ENCODE data around the gene CACNA1E.
"Not testable (repeated sequence)": the region's sequence is repeated elsewhere in the genome, so short reads cannot be mapped to it uniquely, and the experiment has no call there.

CACNA1E gene

DNA sequence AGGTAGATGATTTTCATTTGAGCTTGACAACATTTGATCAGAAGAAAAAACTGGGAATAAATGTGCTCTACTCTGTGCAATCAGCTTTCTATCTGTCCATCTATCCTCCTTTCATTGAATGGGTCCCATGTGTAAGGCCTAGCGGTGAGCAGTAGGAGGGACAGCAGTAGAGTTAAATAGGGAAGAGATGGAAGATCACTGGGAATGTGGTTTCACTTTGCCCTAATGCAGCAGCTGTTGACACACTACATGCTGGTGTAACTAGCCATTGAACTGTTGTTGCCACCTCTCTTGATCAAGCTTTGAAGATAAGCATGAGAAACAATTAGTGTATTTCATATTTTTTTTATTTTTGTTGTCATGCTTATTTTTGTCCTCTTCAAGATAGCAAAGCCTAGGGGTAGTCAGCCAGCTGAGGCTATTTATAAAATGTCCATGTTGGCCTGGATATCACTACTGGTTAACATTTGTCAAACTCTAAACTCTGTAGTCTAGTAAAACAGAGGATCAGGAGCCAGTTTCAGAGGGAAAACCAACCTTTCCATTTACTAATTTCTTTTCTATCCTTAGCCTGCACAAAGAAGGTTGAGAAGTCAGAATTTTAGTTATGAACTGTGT lies 41.9 kb downstream of the CACNA1E start:
- Histone ChIP-seq H3K4me1 (ENCODE audit: control insufficient read depth, insufficient read depth, low read length) (no peaks in the 10 kb centered on the region), H3K9me3 (ENCODE audit: control insufficient read depth, insufficient read depth, low read length) (no peaks in the 10 kb centered on the region), H3K36me3 (ENCODE audit: control insufficient read depth, insufficient read depth, low read length) (no peaks in the 10 kb centered on the region), H3K4me3 (ENCODE audit: low read depth, low read length) (no peak overlapping the region), H3K27me3 (ENCODE audit: control insufficient read depth, insufficient read depth, low read length) (no peaks in the 10 kb centered on the region), H3K9ac (ENCODE audit: low read depth, low read length) (no peak overlapping the region)

- not testable (repeated sequence) for H3K27me3 ChIP-seq (ENCODE audit: control insufficient read depth, insufficient read depth, low read length); H3K9me3 ChIP-seq (ENCODE audit: control insufficient read depth, insufficient read depth, low read length); H3K9ac ChIP-seq (ENCODE audit: low read depth, low read length); H3K4me3 ChIP-seq (ENCODE audit: low read depth, low read length); H3K36me3 ChIP-seq (ENCODE audit: control insufficient read depth, insufficient read depth, low read length); H3K4me1 ChIP-seq (ENCODE audit: control insufficient read depth, insufficient read depth, low read length)
Measured at GRCh38 chr1:181528241-181528640, 44.9 kb downstream of the CACNA1E start.

DNA sequence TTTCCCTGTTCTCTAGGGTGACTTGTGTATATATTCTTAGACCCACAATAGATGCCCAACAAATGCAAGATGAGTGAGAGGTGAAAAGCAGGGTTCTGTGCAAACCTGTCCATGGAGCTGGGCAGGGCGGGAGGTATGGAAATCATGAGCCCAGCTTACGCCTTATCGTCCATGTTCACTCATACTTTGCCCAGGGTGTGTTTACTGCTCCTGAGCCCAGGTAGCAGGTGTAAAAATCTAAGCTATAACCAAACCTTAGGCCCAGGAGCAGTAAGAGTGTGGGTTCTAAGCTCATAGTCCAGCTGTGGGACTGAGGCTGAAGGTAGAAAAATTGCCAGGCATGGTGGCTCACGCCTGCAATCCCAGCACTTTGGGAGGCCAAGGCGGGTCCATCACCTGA lies 48.1 kb downstream of the CACNA1E start:
- no peaks in the 10 kb centered on the region for H3K27me3 ChIP-seq (ENCODE audit: control insufficient read depth, insufficient read depth, low read length)
- peaks cover 7% of the 10 kb centered on the region for H3K4me1 ChIP-seq (ENCODE audit: control insufficient read depth, insufficient read depth, low read length)
- no peak overlapping the region for H3K9ac ChIP-seq (ENCODE audit: low read depth, low read length)
- H3K9me3 ChIP-seq (ENCODE audit: control insufficient read depth, insufficient read depth, low read length): no peaks in the 10 kb centered on the region
- H3K4me3 ChIP-seq (ENCODE audit: low read depth, low read length): no peak overlapping the region
- H3K36me3 ChIP-seq (ENCODE audit: control insufficient read depth, insufficient read depth, low read length): no peaks in the 10 kb centered on the region

- H3K9ac ChIP-seq (ENCODE audit: low read depth, low read length): no peak overlapping the region
- no peaks in the 10 kb centered on the region for H3K36me3 ChIP-seq (ENCODE audit: control insufficient read depth, insufficient read depth, low read length)
- no peaks in the 10 kb centered on the region for H3K27me3 ChIP-seq (ENCODE audit: control insufficient read depth, insufficient read depth, low read length)
Measured at GRCh38 chr1:181531951-181532600, 48.8 kb downstream of the CACNA1E start.

DNA sequence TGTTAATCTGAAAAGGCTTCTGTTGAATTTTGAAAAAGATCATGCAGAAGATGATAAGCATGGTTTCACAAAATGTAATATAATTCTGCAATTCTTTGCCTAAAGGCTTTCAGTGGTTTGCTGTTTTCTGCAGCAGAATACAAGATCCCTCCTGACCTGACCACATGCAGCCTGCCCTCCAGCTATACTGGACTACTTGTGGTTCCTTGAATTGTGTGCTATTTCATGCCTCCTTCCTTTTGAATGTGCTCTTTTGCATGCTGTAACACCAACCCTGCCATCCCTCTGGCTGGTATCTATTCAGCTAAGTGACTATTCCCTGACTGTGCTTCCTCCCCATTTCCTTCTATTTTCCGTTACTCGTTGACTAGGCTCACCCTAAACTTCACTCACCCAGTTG lies 55.5 kb downstream of the CACNA1E start:
- Histone ChIP-seq H3K9ac (ENCODE audit: low read depth, low read length) (no peak overlapping the region), H3K36me3 (ENCODE audit: control insufficient read depth, insufficient read depth, low read length) (no peaks in the 10 kb centered on the region), H3K4me3 (ENCODE audit: low read depth, low read length) (no peak overlapping the region), H3K27me3 (ENCODE audit: control insufficient read depth, insufficient read depth, low read length) (no peaks in the 10 kb centered on the region), H3K4me1 (ENCODE audit: control insufficient read depth, insufficient read depth, low read length) (no peaks in the 10 kb centered on the region), H3K9me3 (ENCODE audit: control insufficient read depth, insufficient read depth, low read length) (no peaks in the 10 kb centered on the region)

More at GRCh38 chr1:181531951-181532600, 48.8 kb downstream of the CACNA1E start:
- Histone ChIP-seq H3K4me3 (ENCODE audit: low read depth, low read length) (no peak overlapping the region), H3K4me1 (ENCODE audit: control insufficient read depth, insufficient read depth, low read length) (peaks cover 7% of the 10 kb centered on the region), H3K9me3 (ENCODE audit: control insufficient read depth, insufficient read depth, low read length) (no peaks in the 10 kb centered on the region)

- Histone ChIP-seq H3K9me3 (ENCODE audit: control insufficient read depth, insufficient read depth, low read length) (no peaks in the 10 kb centered on the region), H3K27me3 (ENCODE audit: control insufficient read depth, insufficient read depth, low read length) (no peaks in the 10 kb centered on the region), H3K9ac (ENCODE audit: low read depth, low read length) (no peak overlapping the region)
Measured at GRCh38 chr1:181541458-181541857, 58.1 kb downstream of the CACNA1E start.

DNA sequence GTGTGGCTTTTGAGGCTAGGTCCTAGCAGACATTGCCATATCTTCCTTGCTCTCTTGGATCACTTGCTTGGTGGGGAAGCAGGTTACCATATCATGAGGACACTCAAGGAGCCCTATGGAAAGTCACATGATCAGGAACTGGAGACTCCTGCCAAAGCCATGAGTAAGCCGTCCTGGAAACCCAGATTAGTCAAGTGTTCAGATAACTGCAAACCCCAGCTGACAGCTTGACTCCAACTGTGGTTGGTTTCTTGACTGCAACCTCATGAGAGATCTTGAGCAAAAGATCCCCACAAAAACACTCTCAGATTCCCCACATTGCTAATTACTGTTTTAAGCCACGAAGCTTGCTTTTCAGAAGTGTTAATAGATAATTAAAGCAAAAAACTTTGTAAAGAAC lies 58.6 kb downstream of the CACNA1E start:
- Histone ChIP-seq H3K36me3 (ENCODE audit: control insufficient read depth, insufficient read depth, low read length) (no peaks in the 10 kb centered on the region), H3K4me3 (ENCODE audit: low read depth, low read length) (no peak overlapping the region), H3K27me3 (ENCODE audit: control insufficient read depth, insufficient read depth, low read length) (no peaks in the 10 kb centered on the region), H3K9me3 (ENCODE audit: control insufficient read depth, insufficient read depth, low read length) (no peaks in the 10 kb centered on the region), H3K4me1 (ENCODE audit: control insufficient read depth, insufficient read depth, low read length) (peaks cover 6% of the 10 kb centered on the region), H3K9ac (ENCODE audit: low read depth, low read length) (no peak overlapping the region)

More at GRCh38 chr1:181541458-181541857, 58.1 kb downstream of the CACNA1E start:
- Histone ChIP-seq H3K4me3 (ENCODE audit: low read depth, low read length) (no peak overlapping the region), H3K4me1 (ENCODE audit: control insufficient read depth, insufficient read depth, low read length) (peaks cover 6% of the 10 kb centered on the region), H3K36me3 (ENCODE audit: control insufficient read depth, insufficient read depth, low read length) (no peaks in the 10 kb centered on the region)

- H3K4me1 ChIP-seq (ENCODE audit: control insufficient read depth, insufficient read depth, low read length); H3K9me3 ChIP-seq (ENCODE audit: control insufficient read depth, insufficient read depth, low read length); H3K36me3 ChIP-seq (ENCODE audit: control insufficient read depth, insufficient read depth, low read length); H3K9ac ChIP-seq (ENCODE audit: low read depth, low read length); H3K4me3 ChIP-seq (ENCODE audit: low read depth, low read length); H3K27me3 ChIP-seq (ENCODE audit: control insufficient read depth, insufficient read depth, low read length): not testable (repeated sequence)
Measured at GRCh38 chr1:181542406-181542805, 59.1 kb downstream of the CACNA1E start.

GRCh38 chr1:181545395-181545794 lies 62.1 kb downstream of the CACNA1E start:
- Histone ChIP-seq H3K4me1 (ENCODE audit: control insufficient read depth, insufficient read depth, low read length) (peaks cover 6% of the 10 kb centered on the region), H3K36me3 (ENCODE audit: control insufficient read depth, insufficient read depth, low read length) (no peaks in the 10 kb centered on the region), H3K9me3 (ENCODE audit: control insufficient read depth, insufficient read depth, low read length) (no peaks in the 10 kb centered on the region), H3K27me3 (ENCODE audit: control insufficient read depth, insufficient read depth, low read length) (no peaks in the 10 kb centered on the region), H3K9ac (ENCODE audit: low read depth, low read length) (no peak overlapping the region), H3K4me3 (ENCODE audit: low read depth, low read length) (no peak overlapping the region)

- Histone ChIP-seq H3K9ac (ENCODE audit: low read depth, low read length) (no peak overlapping the region), H3K4me1 (ENCODE audit: control insufficient read depth, insufficient read depth, low read length) (peaks cover 6% of the 10 kb centered on the region), H3K36me3 (ENCODE audit: control insufficient read depth, insufficient read depth, low read length) (no peaks in the 10 kb centered on the region), H3K27me3 (ENCODE audit: control insufficient read depth, insufficient read depth, low read length) (no peaks in the 10 kb centered on the region), H3K9me3 (ENCODE audit: control insufficient read depth, insufficient read depth, low read length) (no peaks in the 10 kb centered on the region), H3K4me3 (ENCODE audit: low read depth, low read length) (no peak overlapping the region)
Measured at GRCh38 chr1:181548497-181548896, 65.2 kb downstream of the CACNA1E start.

- no peaks in the 10 kb centered on the region for H3K9me3 ChIP-seq (ENCODE audit: control insufficient read depth, insufficient read depth, low read length)
- H3K4me3 ChIP-seq (ENCODE audit: low read depth, low read length): no peak overlapping the region
- no peak overlapping the region for H3K9ac ChIP-seq (ENCODE audit: low read depth, low read length)
- H3K4me1 ChIP-seq (ENCODE audit: control insufficient read depth, insufficient read depth, low read length): no peaks in the 10 kb centered on the region
- H3K27me3 ChIP-seq (ENCODE audit: control insufficient read depth, insufficient read depth, low read length): no peaks in the 10 kb centered on the region
- H3K36me3 ChIP-seq (ENCODE audit: control insufficient read depth, insufficient read depth, low read length): no peaks in the 10 kb centered on the region
Measured at GRCh38 chr1:181551249-181551648, 67.9 kb downstream of the CACNA1E start.

- H3K36me3 ChIP-seq (ENCODE audit: control insufficient read depth, insufficient read depth, low read length): no peaks in the 10 kb centered on the region
- no peaks in the 10 kb centered on the region for H3K4me1 ChIP-seq (ENCODE audit: control insufficient read depth, insufficient read depth, low read length)
- no peak overlapping the region for H3K9ac ChIP-seq (ENCODE audit: low read depth, low read length)
- H3K27me3 ChIP-seq (ENCODE audit: control insufficient read depth, insufficient read depth, low read length): no peaks in the 10 kb centered on the region
- no peaks in the 10 kb centered on the region for H3K9me3 ChIP-seq (ENCODE audit: control insufficient read depth, insufficient read depth, low read length)
- H3K4me3 ChIP-seq (ENCODE audit: low read depth, low read length): no peak overlapping the region
Measured at GRCh38 chr1:181551754-181552153, 68.4 kb downstream of the CACNA1E start.

Data from iPS-15b (cell line).